Activated T-helper 17 cell treated with anti-CD3 and anti-CD28 coated beads, Interleukin-2, amount 50 U/mL, for 72 hours (primary cell): ENCODE measurements around the gene FAM234A. TPM values are rescaled to one million over a fixed set of nuclear protein-coding genes. Genes with fewer than 3 reads are reported as not detected.
A peak's percentile ranks its signal among the peaks of the same experiment; 100 is the strongest.
"Not testable (repeated sequence)": the region's sequence is repeated elsewhere in the genome, so short reads cannot be mapped to it uniquely, and the experiment has no call there.

Experiments
- ATAC-seq: fragments of 150-1000 bp; cut with Tn5 transposase; replicated peaks from 2 replicates; pipeline ENCODE4 v1.10.0; 2021; ENCODE audit warnings: mild to moderate bottlenecking, moderate library complexity
- H3K27ac Mint-ChIP-seq: one replicate; pipeline ENCODE4 v1.8.0; 2022; ENCODE audit warnings: mixed read lengths
- H3K27me3 Mint-ChIP-seq: one replicate; pipeline ENCODE4 v1.8.0; 2022; ENCODE audit warnings: mixed read lengths
- H3K36me3 Mint-ChIP-seq: one replicate; pipeline ENCODE4 v1.8.0; 2022; ENCODE audit warnings: low read depth, mild to moderate bottlenecking, mixed read lengths
- H3K4me1 Mint-ChIP-seq: one replicate; pipeline ENCODE4 v1.8.0; 2022; ENCODE audit warnings: mixed read lengths
- H3K4me3 Mint-ChIP-seq: one replicate; pipeline ENCODE4 v1.8.0; 2022; ENCODE audit warnings: mild to moderate bottlenecking, mixed read lengths
- H3K9me3 Mint-ChIP-seq: one replicate; pipeline ENCODE4 v1.8.0; 2022; ENCODE audit warnings: mixed read lengths
- total RNA-seq, 2 donors: library from RNA; stranded (reverse); gene quantifications; one replicate each; pipeline ENCODE4 v1.2.3, GENCODE V29; 2022

FAM234A gene
- total RNA-seq, 2 donors from 2014 or later = 4.0 to 6.8 TPM

GRCh38 chr16:265711-266110 is 31.1 kb downstream of the FAM234A start:
- no peaks in the 10 kb centered on the region for H3K4me1 Mint-ChIP-seq
- H3K27ac Mint-ChIP-seq = no peak overlapping the region
- H3K27me3 Mint-ChIP-seq = no peaks in the 10 kb centered on the region
- H3K9me3 Mint-ChIP-seq = no peaks in the 10 kb centered on the region
- H3K4me3 Mint-ChIP-seq = no peak overlapping the region
- peak; percentile 56 for ATAC-seq
- H3K36me3 Mint-ChIP-seq = peaks cover 8% of the 10 kb centered on the region

- ATAC-seq = no peak
- H3K27ac Mint-ChIP-seq = no peak overlapping the region
- H3K27me3 Mint-ChIP-seq = no peaks in the 10 kb centered on the region
- H3K9me3 Mint-ChIP-seq = no peaks in the 10 kb centered on the region
- H3K4me3 Mint-ChIP-seq = no peak overlapping the region
- peaks cover 8% of the 10 kb centered on the region for H3K36me3 Mint-ChIP-seq
- H3K4me1 Mint-ChIP-seq = no peaks in the 10 kb centered on the region
Observed at GRCh38 chr16:266258-267164, 31.9 kb downstream of the FAM234A start.

GRCh38 chr16:267562-267961 is 32.9 kb downstream of the FAM234A start:
- H3K36me3 Mint-ChIP-seq, H3K27ac Mint-ChIP-seq, H3K4me1 Mint-ChIP-seq, H3K9me3 Mint-ChIP-seq, H3K4me3 Mint-ChIP-seq, ATAC-seq, H3K27me3 Mint-ChIP-seq: not testable (repeated sequence)

- Mint-ChIP-seq H3K9me3 (no peaks in the 10 kb centered on the region), H3K27ac (no peak overlapping the region), H3K27me3 (no peaks in the 10 kb centered on the region), H3K36me3 (no peaks in the 10 kb centered on the region), H3K4me3 (no peak overlapping the region), H3K4me1 (no peaks in the 10 kb centered on the region)
- no peak for ATAC-seq
Observed at GRCh38 chr16:268141-269053, 33.8 kb downstream of the FAM234A start.

GRCh38 chr16:269061-269796 is 34.6 kb downstream of the FAM234A start:
- no peaks in the 10 kb centered on the region for H3K4me1 Mint-ChIP-seq
- no peaks in the 10 kb centered on the region for H3K36me3 Mint-ChIP-seq
- no peaks in the 10 kb centered on the region for H3K27me3 Mint-ChIP-seq
- H3K27ac Mint-ChIP-seq = no peak overlapping the region
- no peaks in the 10 kb centered on the region for H3K9me3 Mint-ChIP-seq
- H3K4me3 Mint-ChIP-seq = no peak overlapping the region
- no peak for ATAC-seq

- no peak for ATAC-seq
- H3K27me3 Mint-ChIP-seq = no peaks in the 10 kb centered on the region
- no peaks in the 10 kb centered on the region for H3K9me3 Mint-ChIP-seq
- H3K27ac Mint-ChIP-seq = no peak overlapping the region
- no peak overlapping the region for H3K4me3 Mint-ChIP-seq
- no peaks in the 10 kb centered on the region for H3K36me3 Mint-ChIP-seq
- H3K4me1 Mint-ChIP-seq = no peaks in the 10 kb centered on the region
Observed at GRCh38 chr16:270381-271255, 36.0 kb downstream of the FAM234A start.

- H3K4me3 Mint-ChIP-seq = no peak overlapping the region
- ATAC-seq = no peak
- H3K9me3 Mint-ChIP-seq = no peaks in the 10 kb centered on the region
- no peaks in the 10 kb centered on the region for H3K4me1 Mint-ChIP-seq
- H3K36me3 Mint-ChIP-seq = no peaks in the 10 kb centered on the region
- H3K27ac Mint-ChIP-seq = no peak overlapping the region
- peaks cover 3% of the 10 kb centered on the region for H3K27me3 Mint-ChIP-seq
Observed at GRCh38 chr16:272633-273546, 38.3 kb downstream of the FAM234A start.

- peak; percentile 37 for ATAC-seq
- no peaks in the 10 kb centered on the region for H3K9me3 Mint-ChIP-seq
- no peak overlapping the region for H3K4me3 Mint-ChIP-seq
- no peaks in the 10 kb centered on the region for H3K36me3 Mint-ChIP-seq
- H3K27me3 Mint-ChIP-seq = peaks cover 3% of the 10 kb centered on the region
- no peak overlapping the region for H3K27ac Mint-ChIP-seq
- H3K4me1 Mint-ChIP-seq = no peaks in the 10 kb centered on the region
Observed at GRCh38 chr16:273547-274421, 39.2 kb downstream of the FAM234A start.

- H3K9me3 Mint-ChIP-seq = no peaks in the 10 kb centered on the region
- H3K4me3 Mint-ChIP-seq = no peak overlapping the region
- peak; percentile 36 for ATAC-seq
- no peak overlapping the region for H3K27ac Mint-ChIP-seq
- no peaks in the 10 kb centered on the region for H3K4me1 Mint-ChIP-seq
- H3K36me3 Mint-ChIP-seq = no peaks in the 10 kb centered on the region
- H3K27me3 Mint-ChIP-seq = peaks cover 3% of the 10 kb centered on the region
Observed at GRCh38 chr16:275041-275641, 40.5 kb downstream of the FAM234A start.

- no peak for ATAC-seq
- Mint-ChIP-seq H3K4me3 (peak within 1 kb of the TSS; percentile 50), H3K27me3 (peaks cover 3% of the 10 kb centered on the region), H3K9me3 (no peaks in the 10 kb centered on the region), H3K4me1 (no peaks in the 10 kb centered on the region), H3K27ac (no peak within 1 kb of the TSS), H3K36me3 (no peaks in the 10 kb centered on the region)
Observed at GRCh38 chr16:275786-276232, 41.2 kb downstream of the FAM234A start, which contains the start of gene RGS11. Gene RGS11 (minus strand): TSS chr16:275944. CDS start chr16:275911, 33 bp downstream.

GRCh38 chr16:276426-277077 is 41.9 kb downstream of the FAM234A start:
- peak overlapping the region; percentile 50 for H3K4me3 Mint-ChIP-seq
- no peak overlapping the region for H3K27ac Mint-ChIP-seq
- H3K36me3 Mint-ChIP-seq = no peaks in the 10 kb centered on the region
- H3K4me1 Mint-ChIP-seq = no peaks in the 10 kb centered on the region
- no peak for ATAC-seq
- peaks cover 3% of the 10 kb centered on the region for H3K27me3 Mint-ChIP-seq
- no peaks in the 10 kb centered on the region for H3K9me3 Mint-ChIP-seq
